Activated T-helper 1 cell treated with anti-CD3 and anti-CD28 coated beads, Interleukin-12 subunit alpha, Interleukin-12 subunit beta, Interleukin-2, Interleukin-4 antibody, amounts not matched to agents 30 ng/mL and 10 ng/mL and 1 ng/mL, durations not matched to agents 14 hours and 24 hours and 36 hours (primary cell): Measurements from ENCODE around the gene BOLL. TPM values are rescaled to one million over a fixed set of nuclear protein-coding genes. Genes with fewer than 3 reads are reported as not detected.
"Not testable (repeated sequence)": the region's sequence is repeated elsewhere in the genome, so short reads cannot be mapped to it uniquely, and the experiment has no call there.

Source experiments
- DNase-seq: peaks from one replicate; pipeline ENCODE4 v3.0.0; 2021; ENCODE audit warnings: low spot score
- H3K27ac Mint-ChIP-seq: one replicate; pipeline ENCODE4 v1.8.0; 2021; ENCODE audit warnings: mild to moderate bottlenecking, mixed read lengths
- H3K27me3 Mint-ChIP-seq: one replicate; pipeline ENCODE4 v1.8.0; 2022; ENCODE audit warnings: mild to moderate bottlenecking, moderate library complexity, mixed read lengths; ENCODE audit not compliant: insufficient read depth
- H3K36me3 Mint-ChIP-seq: one replicate; pipeline ENCODE4 v1.8.0; 2021; ENCODE audit warnings: low read depth, mixed read lengths
- H3K4me1 Mint-ChIP-seq: one replicate; pipeline ENCODE4 v1.8.0; 2021; ENCODE audit warnings: low read depth, mixed read lengths
- H3K4me3 Mint-ChIP-seq: one replicate; pipeline ENCODE4 v1.8.0; 2021; ENCODE audit warnings: mild to moderate bottlenecking, moderate library complexity, mixed read lengths
- H3K9me3 Mint-ChIP-seq: one replicate; pipeline ENCODE4 v1.8.0; 2021; ENCODE audit warnings: mixed read lengths
- intact Hi-C: fragments of 100-400 bp; cut with micrococcal nuclease; formaldehyde crosslinking; loops from one replicate; pipeline ENCODE4 v1.15.1; 2024
- total RNA-seq: library from RNA; stranded (reverse); gene quantifications from 2 replicates; pipeline ENCODE4 v1.2.3, GENCODE V29; 2022

The BOLL gene
- total RNA-seq, 1 donor from 2014 or later, result not detected

- Mint-ChIP-seq H3K9me3 (no peaks in the 10 kb centered on the region), H3K4me3 (no peak overlapping the region), H3K27ac (no peak overlapping the region), H3K4me1 (no peaks in the 10 kb centered on the region), H3K27me3 (peaks cover 6% of the 10 kb centered on the region), H3K36me3 (no peaks in the 10 kb centered on the region)
- intact Hi-C loops, result no loop called here
- no peak for DNase-seq
Measured at GRCh38 chr2:197782126-197782525, 3.0 kb downstream of the BOLL start.

DNA sequence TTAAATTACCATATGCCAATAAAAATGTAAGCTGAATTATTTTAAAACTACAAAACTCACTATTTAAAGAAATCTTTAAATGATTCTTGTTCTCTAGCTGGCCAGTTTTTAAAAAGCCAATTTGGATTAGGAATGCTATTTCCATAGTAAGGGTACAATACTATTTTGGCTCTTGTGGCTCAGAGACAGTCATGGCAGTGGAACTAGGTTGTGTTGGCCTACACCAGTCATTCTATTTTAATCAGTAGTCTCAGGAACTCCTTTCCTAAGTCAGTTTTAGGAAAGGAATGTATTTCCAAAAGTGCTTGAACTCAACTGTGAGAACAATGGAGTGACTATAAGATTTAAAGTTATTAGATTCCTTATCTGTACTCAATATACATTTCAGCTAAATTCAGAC lies 5.9 kb downstream of the BOLL start:
- Mint-ChIP-seq H3K36me3 (no peaks in the 10 kb centered on the region), H3K27ac (no peak overlapping the region), H3K4me3 (no peak overlapping the region), H3K27me3 (peaks cover 13% of the 10 kb centered on the region), H3K9me3 (no peaks in the 10 kb centered on the region), H3K4me1 (no peaks in the 10 kb centered on the region)
- DNase-seq, result no peak
- intact Hi-C loops, result loop anchor here (2.0 to 5.0 kb wide), 4 partner anchors 262 to 518 kb away; partner anchors contain the start of genes HSPE1 and MOB4

GRCh38 chr2:197777823-197778407 lies 7.2 kb downstream of the BOLL start:
- no peaks in the 10 kb centered on the region for H3K4me1 Mint-ChIP-seq
- peak; percentile 6 for DNase-seq
- no peaks in the 10 kb centered on the region for H3K9me3 Mint-ChIP-seq
- no peak overlapping the region for H3K4me3 Mint-ChIP-seq
- no peaks in the 10 kb centered on the region for H3K36me3 Mint-ChIP-seq
- peaks cover 10% of the 10 kb centered on the region for H3K27me3 Mint-ChIP-seq
- H3K27ac Mint-ChIP-seq, result no peak overlapping the region
- intact Hi-C loops, result loop anchor here (1.0 to 5.0 kb wide), 6 partner anchors 71 to 519 kb away; partner anchors contain the start of genes HSPE1, MOB4 and SF3B1

DNA sequence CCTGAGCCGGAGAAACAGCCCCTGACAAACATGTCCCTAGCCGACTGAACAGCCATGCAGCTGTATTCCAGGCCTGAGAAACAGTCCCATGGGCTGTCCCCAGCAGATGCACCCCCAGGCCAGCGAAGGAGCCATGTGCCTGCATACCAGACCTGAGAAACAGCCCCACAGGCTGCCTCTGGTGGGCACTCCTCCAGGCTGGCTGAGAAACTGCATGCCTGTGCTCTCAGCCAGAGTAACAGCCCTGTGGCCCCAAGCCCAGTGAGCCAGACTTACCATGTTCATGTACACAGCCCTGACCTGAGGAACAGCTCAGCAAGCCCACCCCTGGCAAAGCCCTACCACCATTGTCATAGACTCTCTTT lies 24.8 kb downstream of the BOLL start:
- no peak for DNase-seq
- H3K4me1 Mint-ChIP-seq, result no peaks in the 10 kb centered on the region
- no peak overlapping the region for H3K27ac Mint-ChIP-seq
- peaks cover 11% of the 10 kb centered on the region for H3K27me3 Mint-ChIP-seq
- no peak overlapping the region for H3K4me3 Mint-ChIP-seq
- H3K36me3 Mint-ChIP-seq, result no peaks in the 10 kb centered on the region
- intact Hi-C loops, result no loop called here
- H3K9me3 Mint-ChIP-seq, result peaks cover 13% of the 10 kb centered on the region

DNA sequence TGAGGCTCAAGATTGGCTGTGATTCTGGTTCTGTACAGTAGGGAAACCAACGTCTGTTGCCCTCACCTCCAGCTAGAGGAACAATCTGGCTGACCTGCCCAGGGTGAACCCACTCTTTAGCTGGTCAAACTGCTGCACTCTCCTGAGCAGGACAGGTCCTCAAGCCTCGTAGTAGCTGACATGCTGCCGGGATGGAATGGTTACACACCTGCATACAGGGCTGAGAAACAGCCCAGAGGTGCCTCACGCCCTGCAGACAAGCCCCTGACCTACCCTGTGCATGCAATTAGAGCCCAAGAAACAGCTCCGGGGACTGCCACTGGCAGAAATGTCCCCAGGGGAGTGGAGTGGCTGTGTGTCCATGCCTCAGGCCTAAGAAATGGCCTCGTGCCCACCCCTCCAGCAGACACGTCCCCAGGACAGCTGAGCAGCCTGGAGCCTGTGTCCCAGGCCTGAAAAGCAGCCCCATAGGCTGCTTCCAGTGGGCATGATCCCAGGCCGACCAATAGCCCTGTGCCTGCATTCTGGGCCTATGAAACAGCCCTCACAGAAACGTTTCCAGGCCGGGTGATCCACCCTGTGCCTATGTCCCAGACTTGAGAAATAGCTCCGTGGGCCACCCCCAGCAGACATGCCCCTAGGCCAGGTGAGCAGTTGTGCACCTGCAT lies 25.4 kb downstream of the BOLL start:
- Mint-ChIP-seq H3K9me3 (peaks cover 13% of the 10 kb centered on the region), H3K36me3 (no peaks in the 10 kb centered on the region), H3K4me3 (no peak overlapping the region), H3K4me1 (no peaks in the 10 kb centered on the region), H3K27me3 (peaks cover 9% of the 10 kb centered on the region), H3K27ac (no peak overlapping the region)
- intact Hi-C loops, result no loop called here
- DNase-seq, result no peak

DNA sequence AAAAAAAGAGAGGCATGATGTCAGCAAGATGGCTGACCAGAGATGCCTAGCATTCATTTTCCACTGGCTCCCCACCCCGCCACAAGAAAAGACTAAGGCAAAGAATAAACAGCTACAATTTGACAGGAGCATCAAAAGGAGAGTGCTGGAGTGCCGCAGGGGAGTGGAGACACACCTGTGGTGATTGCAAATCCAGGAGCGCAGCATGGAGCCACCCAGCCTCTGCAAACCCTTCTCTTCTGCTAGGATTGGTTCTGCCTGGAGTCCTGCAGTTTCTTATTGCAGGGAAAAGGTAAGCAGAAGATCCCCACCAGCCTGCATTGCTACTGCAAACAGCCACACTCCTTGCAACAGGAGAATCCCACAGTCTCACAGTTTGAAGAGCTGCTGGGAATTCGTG lies 26.1 kb downstream of the BOLL start:
- Mint-ChIP-seq H3K4me1 (no peaks in the 10 kb centered on the region), H3K4me3 (no peak overlapping the region), H3K27ac (no peak overlapping the region), H3K9me3 (peaks cover 13% of the 10 kb centered on the region), H3K27me3 (peaks cover 8% of the 10 kb centered on the region), H3K36me3 (no peaks in the 10 kb centered on the region)
- no peak for DNase-seq
- intact Hi-C loops, result no loop called here

DNA sequence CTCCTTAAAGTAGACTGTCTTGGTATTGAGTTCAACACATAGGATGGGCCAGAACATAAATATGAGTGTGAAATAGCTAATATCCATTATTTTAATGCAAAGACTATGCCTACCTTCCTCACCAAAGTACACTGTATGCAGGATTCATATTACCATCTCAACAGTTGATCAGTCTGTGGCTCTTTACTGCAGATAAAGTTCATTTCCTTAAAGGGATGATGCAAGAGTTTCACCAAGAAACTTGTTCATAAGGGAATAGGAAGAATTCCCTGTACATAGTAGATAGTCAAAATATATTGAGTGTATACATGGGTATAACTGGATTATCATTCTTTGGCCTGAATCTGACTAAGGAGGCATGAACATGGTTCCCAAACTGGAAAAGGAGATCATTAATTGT lies 44.9 kb downstream of the BOLL start:
- no peaks in the 10 kb centered on the region for H3K36me3 Mint-ChIP-seq
- intact Hi-C loops, result no loop called here
- H3K4me1 Mint-ChIP-seq, result no peaks in the 10 kb centered on the region
- H3K27me3 Mint-ChIP-seq, result peaks cover 8% of the 10 kb centered on the region
- H3K27ac Mint-ChIP-seq, result no peak overlapping the region
- DNase-seq, result no peak
- no peaks in the 10 kb centered on the region for H3K9me3 Mint-ChIP-seq
- H3K4me3 Mint-ChIP-seq, result no peak overlapping the region

DNA sequence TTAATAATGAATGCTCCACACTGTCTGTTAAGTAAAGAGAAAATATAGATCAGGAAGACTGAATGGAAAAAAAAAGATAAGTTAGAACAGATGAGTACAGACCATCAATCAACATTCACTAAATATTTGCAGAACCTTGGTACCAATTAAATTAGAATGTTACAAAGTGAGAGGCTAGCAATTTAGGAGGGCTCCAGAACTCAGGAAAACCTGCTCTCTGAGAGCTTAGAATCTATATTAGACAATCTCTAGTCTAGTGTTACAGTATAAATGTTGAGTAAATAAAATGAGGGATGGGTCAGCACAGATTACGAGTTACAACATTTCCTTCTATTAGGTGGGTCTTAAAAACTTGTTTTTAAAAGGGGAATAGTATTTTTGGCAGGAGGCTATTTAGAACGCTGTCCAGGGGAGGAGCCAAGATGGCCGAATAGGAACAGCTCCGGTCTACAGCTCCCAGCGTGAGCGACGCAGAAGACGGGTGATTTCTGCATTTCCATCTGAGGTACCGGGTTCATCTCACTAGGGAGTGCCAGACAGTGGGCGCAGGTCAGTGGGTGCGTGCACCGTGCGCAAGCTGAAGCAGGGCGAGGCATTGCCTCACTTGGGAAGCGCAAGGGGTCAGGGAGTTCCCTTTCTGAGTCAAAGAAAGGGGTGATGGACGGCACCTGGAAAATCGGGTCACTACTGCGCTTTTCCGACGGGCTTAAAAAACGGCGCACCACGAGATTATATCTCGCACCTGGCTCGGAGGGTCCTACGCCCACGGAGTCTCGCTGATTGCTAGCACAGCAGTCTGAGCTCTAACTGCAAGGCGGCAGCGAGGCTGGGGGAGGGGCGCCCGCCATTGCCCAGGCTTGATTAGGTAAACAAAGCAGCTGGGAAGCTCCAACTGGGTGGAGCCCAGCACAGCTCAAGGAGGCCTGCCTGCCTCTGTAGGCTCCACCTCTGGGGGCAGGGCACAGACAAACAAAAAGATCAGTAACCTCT lies 56.3 kb downstream of the BOLL start:
- intact Hi-C loops, result loop anchor here (10.0 kb wide), 1 partner anchor 1364 kb away; no protein-coding TSS in a partner anchor
- H3K36me3 Mint-ChIP-seq, H3K9me3 Mint-ChIP-seq, H3K4me1 Mint-ChIP-seq, DNase-seq, H3K27ac Mint-ChIP-seq, H3K27me3 Mint-ChIP-seq, H3K4me3 Mint-ChIP-seq: not testable (repeated sequence)

- Mint-ChIP-seq H3K27ac (no peak overlapping the region), H3K36me3 (no peaks in the 10 kb centered on the region), H3K9me3 (no peaks in the 10 kb centered on the region), H3K4me3 (no peak overlapping the region), H3K4me1 (no peaks in the 10 kb centered on the region), H3K27me3 (peaks cover 6% of the 10 kb centered on the region)
- intact Hi-C loops, result loop anchor here (10.0 kb wide), 1 partner anchor 1362 kb away; no protein-coding TSS in a partner anchor
- DNase-seq, result no peak
Measured at GRCh38 chr2:197727011-197727410, 58.1 kb downstream of the BOLL start.

- no peak overlapping the region for H3K4me3 Mint-ChIP-seq
- H3K27me3 Mint-ChIP-seq, result no peaks in the 10 kb centered on the region
- no peak overlapping the region for H3K27ac Mint-ChIP-seq
- H3K36me3 Mint-ChIP-seq, result peaks cover 5% of the 10 kb centered on the region
- no peak for DNase-seq
- peaks cover 5% of the 10 kb centered on the region for H3K4me1 Mint-ChIP-seq
- H3K9me3 Mint-ChIP-seq, result no peaks in the 10 kb centered on the region
- intact Hi-C loops, result no loop called here
Measured at GRCh38 chr2:197717863-197718262, 67.3 kb downstream of the BOLL start.

GRCh38 chr2:197713271-197713670 lies 71.8 kb downstream of the BOLL start:
- DNase-seq, result no peak
- H3K4me1 Mint-ChIP-seq, result peaks cover 30% of the 10 kb centered on the region
- H3K27me3 Mint-ChIP-seq, result no peaks in the 10 kb centered on the region
- H3K27ac Mint-ChIP-seq, result no peak overlapping the region
- no peak overlapping the region for H3K4me3 Mint-ChIP-seq
- intact Hi-C loops, result no loop called here
- H3K36me3 Mint-ChIP-seq, result peaks cover 32% of the 10 kb centered on the region
- H3K9me3 Mint-ChIP-seq, result no peaks in the 10 kb centered on the region

GRCh38 chr2:197711578-197711977 lies 73.5 kb downstream of the BOLL start:
- DNase-seq, result no peak
- Mint-ChIP-seq H3K4me1 (peaks cover 44% of the 10 kb centered on the region), H3K27ac (no peak overlapping the region), H3K27me3 (no peaks in the 10 kb centered on the region), H3K4me3 (no peak overlapping the region), H3K36me3 (peaks cover 37% of the 10 kb centered on the region), H3K9me3 (no peaks in the 10 kb centered on the region)
- intact Hi-C loops, result no loop called here
